K562 (cell line): ENCODE measurements around the gene DNAL4. TPM values are rescaled to one million over a fixed set of nuclear protein-coding genes. Genes with fewer than 3 reads are reported as not detected.

ENCODE experiments used
- ATAC-seq: fragments of 200-7000 bp; cut with Tn5 transposase; 3 replicates; pipeline ENCODE4 v1.9.1; 2020; ENCODE audit warnings: moderate library complexity
- BruUV-seq: library from RNA; stranded (reverse); fragments of 400-500 nt; replicated peaks from 2 replicates; lab custom pipeline; 2021; lab: Mats Ljungman, UMichigan
- CTCF ChIA-PET: fragments of 300-600 bp; formaldehyde crosslinking; extraction: SDS; loops from one replicate; lab custom pipeline; 2021; ENCODE audit warnings: low intra/inter-chr PET ratio; lab: Yijun Ruan, JAX
- POLR2A ChIA-PET: fragments of 300-600, 350-650 bp; sonication (Branson Sonifier 250); formaldehyde crosslinking; extraction: SDS; loops from one replicate; lab custom pipeline; 2021; ENCODE audit warnings: antibody characterized with exemption, inconsistent platforms; lab: Yijun Ruan, JAX
- DNase-seq, 4 experiments: peaks; one replicate each; pipeline versions ENCODE4 v3.0.0 to v3.0.0-alpha.2; 2011 to 2018; ENCODE audit warnings: low spot score in 3 of 4, mixed read lengths in 3 of 4; ENCODE audit errors: extremely low read depth in 1 of 4
- FAIRE-seq: peaks from 2 replicates; lab custom pipeline; 2011; peaks lifted over from hg19 to GRCh38; lab: Jason Lieb, UNC
- H2AFZ ChIP-seq: 2 replicates; pipeline ENCODE4 v1.6.0; 2011; ENCODE audit warnings: low read depth, low read length, control low read depth, inconsistent platforms
- H3K27ac ChIP-seq: fragments of 200-600 bp; 3 replicates; pipeline ENCODE4 v1.8.0; 2011; ENCODE audit warnings: low read depth, mild to moderate bottlenecking, control low read depth, inconsistent platforms, low read length, moderate library complexity, mixed read lengths; ENCODE audit errors: extremely low read depth
- H3K27me3 ChIP-seq, 2 experiments: fragments of 300-600 bp in 1 of 2; 2 replicates in 1 of 2; 3 replicates in 1 of 2; pipeline versions ENCODE4 v1.6.0 to v1.8.0; 2011; ENCODE audit warnings: inconsistent platforms in 2 of 2, low read length in 2 of 2, mild to moderate bottlenecking in 1 of 2, mixed read lengths in 1 of 2, moderate library complexity in 1 of 2; ENCODE audit not compliant: control insufficient read depth in 2 of 2, insufficient read depth in 2 of 2
- H3K36me3 ChIP-seq: fragments of 300-600 bp; 3 replicates; pipeline ENCODE4 v1.8.0; 2011; ENCODE audit warnings: mild to moderate bottlenecking, low read length, inconsistent platforms; ENCODE audit not compliant: control insufficient read depth, insufficient read depth
- H3K4me1 ChIP-seq, 2 experiments: fragments of 200-600 bp in 1 of 2; replicated peaks in 1 of 2; 2 replicates in 1 of 2; 3 replicates in 1 of 2; pipeline versions ENCODE4 v1.5.1 to v1.8.0; 2011; ENCODE audit warnings: inconsistent platforms in 2 of 2, low read length in 2 of 2, mild to moderate bottlenecking in 1 of 2, mixed read lengths in 1 of 2, moderate library complexity in 1 of 2; ENCODE audit not compliant: control insufficient read depth in 2 of 2, insufficient read depth in 2 of 2
- H3K4me2 ChIP-seq: 2 replicates; pipeline ENCODE4 v1.6.1; 2011; ENCODE audit warnings: low read length, control low read depth, inconsistent platforms, mixed read lengths; ENCODE audit not compliant: insufficient read depth
- H3K4me3 ChIP-seq: fragments of 200-600 bp; sonication (generic), shearing (Covaris generic); 2 replicates; pipeline ENCODE4 v1.5.1; 2016; ENCODE audit warnings: control low read depth, inconsistent platforms
- H3K79me2 ChIP-seq: fragments of 200-600 bp; 3 replicates; pipeline ENCODE4 v1.8.0; 2011; ENCODE audit warnings: low read length, inconsistent platforms; ENCODE audit not compliant: control insufficient read depth, insufficient read depth
- H3K9ac ChIP-seq, 2 experiments: 2 replicates each; pipeline versions ENCODE4 v1.6.0 to v1.6.1; 2011; ENCODE audit warnings: low read depth in 2 of 2, low read length in 2 of 2, control low read depth in 1 of 2, inconsistent platforms in 1 of 2, mild to moderate bottlenecking in 1 of 2, mixed read lengths in 1 of 2; ENCODE audit not compliant: insufficient read depth in 1 of 2
- H3K9me1 ChIP-seq: one replicate; pipeline ENCODE4 v1.6.0; 2011; ENCODE audit warnings: inconsistent platforms, mild to moderate bottlenecking, low read length, moderate library complexity; ENCODE audit not compliant: control insufficient read depth, insufficient read depth
- H3K9me3 ChIP-seq: replicated peaks from 2 replicates; pipeline ENCODE4 v1.5.1; 2011; ENCODE audit warnings: low read depth, low read length, inconsistent platforms; ENCODE audit not compliant: control insufficient read depth, insufficient read depth
- H4K20me1 ChIP-seq: replicated peaks from 2 replicates; pipeline ENCODE4 v1.6.1; 2011; ENCODE audit warnings: low read length, inconsistent platforms, mixed read lengths; ENCODE audit not compliant: control insufficient read depth, insufficient read depth
- ATF7 ChIP-seq: fragments of 450-650 bp; IDR thresholded peaks from 2 replicates; pipeline ENCODE4 v1.7.1; 2014; ENCODE audit warnings: mild to moderate bottlenecking, moderate library complexity
- ELF4 ChIP-seq: fragments of 450-650 bp; formaldehyde crosslinking; IDR thresholded peaks from 2 replicates; pipeline ENCODE4 v1.4.0; 2022; ENCODE audit warnings: missing genetic modification characterization
- EWSR1 ChIP-seq: fragments of 450-650 bp; IDR thresholded peaks from 2 replicates; pipeline ENCODE4 v1.6.1; 2018; ENCODE audit warnings: borderline replicate concordance, mild to moderate bottlenecking, low read depth, moderate library complexity; ENCODE audit not compliant: partially characterized antibody
- JUNB ChIP-seq: fragments of 450-650 bp; formaldehyde crosslinking; conservative IDR thresholded peaks from 2 replicates; pipeline ENCODE4 v1.4.0; 2020; ENCODE audit warnings: mild to moderate bottlenecking
- POLR2AphosphoS2 ChIP-seq: IDR thresholded peaks from 2 replicates; pipeline ENCODE4 v1.6.1; 2012; ENCODE audit warnings: low read length, improper control_type of control experiment
- ZNF134 ChIP-seq: fragments of 250-450 bp; sonication (Bioruptor Pico); conservative IDR thresholded peaks from 2 replicates; pipeline ENCODE4 v1.4.0; 2020
- ZNF197 ChIP-seq: fragments of 200-800 bp; sonication (Bioruptor generic); IDR thresholded peaks from 2 replicates; pipeline ENCODE4 v1.6.1; 2016; ENCODE audit warnings: low read depth, missing genetic modification characterization, missing compliant biosample characterization
- ZNF224 ChIP-seq: sonication (generic); formaldehyde crosslinking; IDR thresholded peaks from 2 replicates; pipeline ENCODE4 v1.8.0; 2022; ENCODE audit warnings: mild to moderate bottlenecking, missing genetic modification reagents
- ZNF431 ChIP-seq: sonication (generic); formaldehyde crosslinking; IDR thresholded peaks from 2 replicates; pipeline ENCODE4 v1.8.0; 2022; ENCODE audit warnings: mild to moderate bottlenecking, missing genetic modification reagents
- ZNF75A ChIP-seq: fragments of 450-650 bp; formaldehyde crosslinking; IDR thresholded peaks from 2 replicates; pipeline ENCODE4 v1.4.0; 2020; ENCODE audit warnings: mild to moderate bottlenecking
- ZNF79 ChIP-seq: fragments of 250-450 bp; sonication (Bioruptor Pico); IDR thresholded peaks from 2 replicates; pipeline ENCODE4 v1.4.0; 2020; ENCODE audit warnings: low read depth, mild to moderate bottlenecking, moderate library complexity
- WGBS: fragments of 100-300 bp; shearing (Covaris generic); methylation state at CpG from one replicate; pipeline ENCODE4 v1.1.6; 2016; ENCODE audit warnings: low coverage, mixed read lengths; ENCODE audit not compliant: insufficient coverage; ENCODE audit errors: missing lambda C conversion rate; 5-methylcytosine and 5-hydroxymethylcytosine counted together
- in situ Hi-C: fragments of 300-500 bp; cut with MboI; formaldehyde crosslinking; loops from 4 replicates; pipeline ENCODE4 v1.15.0; 2018; ENCODE audit warnings: inconsistent platforms, mixed read lengths
- intact Hi-C: fragments of 100-400 bp; cut with micrococcal nuclease; formaldehyde crosslinking; loops from 2 replicates; pipeline ENCODE4 v1.14.2; 2022
- polyA plus RNA-seq, 8 experiments: library from polyadenylated mRNA; depleted of rRNA in 4 of 8; stranded (reverse) in 5 of 8; unstranded in 3 of 8; fragments of >200 nt; fragmentation: Nextera tagmentation in 2 of 8; fragmentation: Illumina TruSeq in 1 of 8; extraction: Ambion mirVana in 2 of 8; extraction: Trizol in 1 of 8; gene quantifications; 2 replicates each; pipeline versions ENCODE4 v1.2.1 to v1.2.3, GENCODE V29; 2011 to 2014; ENCODE audit warnings: inconsistent platforms in 1 of 8, missing spikeins in 1 of 8
- total RNA-seq, 7 experiments: library from RNA; depleted of rRNA in 6 of 7; stranded (reverse); fragments of >200 nt in 6 of 7; fragmentation: Illumina TruSeq in 2 of 7; extraction: Trizol in 2 of 7; gene quantifications; 2 replicates each; pipeline versions ENCODE4 v1.2.1 to v1.2.3, GENCODE V29; 2011 to 2021; ENCODE audit warnings: low replicate concordance in 1 of 7
- TF ChIP-seq, protein P1 (sequence below): fragments of 250-450 bp; sonication (Bioruptor Pico); IDR thresholded peaks from 2 replicates; pipeline ENCODE4 v1.4.0; 2020; ENCODE audit warnings: mild to moderate bottlenecking
- TF ChIP-seq, protein P2 (sequence below): fragments of 200-800 bp; sonication (Bioruptor generic); IDR thresholded peaks from 2 replicates; pipeline ENCODE4 v1.6.1; 2016; ENCODE audit warnings: missing genetic modification characterization, missing compliant biosample characterization

Gene DNAL4
- total and polyA plus RNA-seq, 9 of the 15 experiments (the other 6 are each of a cell fraction or from before 2014, with no cell fraction given) = 0.20 to 9.4 (median 5.2) TPM

DNA sequence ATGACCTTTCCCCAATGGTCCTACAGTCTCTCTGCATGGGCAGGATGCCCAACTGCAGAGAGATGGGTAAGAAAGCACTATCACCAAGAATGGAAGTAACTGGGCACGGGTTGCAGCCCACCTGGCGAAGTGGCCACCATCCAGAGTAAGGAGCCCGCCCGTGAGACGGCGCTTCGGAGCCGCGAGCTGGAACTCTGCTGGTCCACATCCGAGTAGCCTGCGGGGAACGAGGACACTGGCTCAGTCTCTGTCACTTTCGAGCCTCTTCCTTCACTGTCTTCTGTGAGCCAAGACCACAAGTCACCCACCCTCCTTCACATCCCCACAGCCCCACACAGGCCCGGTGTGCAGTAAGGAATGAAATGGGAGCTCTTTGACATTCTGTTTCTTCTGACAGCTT is 43.8 kb downstream of the DNAL4 start:
- Histone ChIP-seq H4K20me1 (no peaks in the 10 kb centered on the region; the same call in 1 of the 2 replicates), H3K4me1 (peaks cover 4 to 8% of the 10 kb centered on the region in 2 experiments; a peak in 4 of 5 replicates), H3K27me3 (no peaks in the 10 kb centered on the region), H3K9me3 (no peaks in the 10 kb centered on the region), H3K4me3 (no peak overlapping the region), H3K79me2 (peaks cover 18% of the 10 kb centered on the region), H3K9ac (no peak overlapping the region), H2AFZ (no peak overlapping the region), H3K9me1 (no peaks in the 10 kb centered on the region), H3K27ac (no peak overlapping the region), H3K4me2 (no peak overlapping the region), H3K36me3 (peaks cover 68% of the 10 kb centered on the region; the same call in 2 of the 3 replicates)
- WGBS = 93% methylated on average over 5 of the region's 14 CpGs
- TF ChIP-seq EWSR1 (no peak), ELF4 (CRISPR knock-in tag) (no peak), ZNF431 (CRISPR knock-in tag) (no peak), ZNF79 (no peak), ZNF75A (CRISPR knock-in tag) (no peak), ATF7 (no peak), ZNF224 (no peak), JUNB (CRISPR knock-in tag) (no peak), ZNF197 (CRISPR knock-in tag) (no peak), ZNF134 (CRISPR knock-in tag) (no peak), POLR2AphosphoS2 (no peak)
- TF ChIP-seq, protein P1, sequence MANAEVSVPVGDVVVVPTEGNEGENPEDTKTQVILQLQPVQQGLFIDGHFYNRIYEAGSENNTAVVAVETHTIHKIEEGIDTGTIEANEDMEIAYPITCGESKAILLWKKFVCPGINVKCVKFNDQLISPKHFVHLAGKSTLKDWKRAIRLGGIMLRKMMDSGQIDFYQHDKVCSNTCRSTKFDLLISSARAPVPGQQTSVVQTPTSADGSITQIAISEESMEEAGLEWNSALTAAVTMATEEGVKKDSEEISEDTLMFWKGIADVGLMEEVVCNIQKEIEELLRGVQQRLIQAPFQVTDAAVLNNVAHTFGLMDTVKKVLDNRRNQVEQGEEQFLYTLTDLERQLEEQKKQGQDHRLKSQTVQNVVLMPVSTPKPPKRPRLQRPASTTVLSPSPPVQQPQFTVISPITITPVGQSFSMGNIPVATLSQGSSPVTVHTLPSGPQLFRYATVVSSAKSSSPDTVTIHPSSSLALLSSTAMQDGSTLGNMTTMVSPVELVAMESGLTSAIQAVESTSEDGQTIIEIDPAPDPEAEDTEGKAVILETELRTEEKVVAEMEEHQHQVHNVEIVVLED (CRISPR knock-in tag) = no peak
- TF ChIP-seq, protein P2, sequence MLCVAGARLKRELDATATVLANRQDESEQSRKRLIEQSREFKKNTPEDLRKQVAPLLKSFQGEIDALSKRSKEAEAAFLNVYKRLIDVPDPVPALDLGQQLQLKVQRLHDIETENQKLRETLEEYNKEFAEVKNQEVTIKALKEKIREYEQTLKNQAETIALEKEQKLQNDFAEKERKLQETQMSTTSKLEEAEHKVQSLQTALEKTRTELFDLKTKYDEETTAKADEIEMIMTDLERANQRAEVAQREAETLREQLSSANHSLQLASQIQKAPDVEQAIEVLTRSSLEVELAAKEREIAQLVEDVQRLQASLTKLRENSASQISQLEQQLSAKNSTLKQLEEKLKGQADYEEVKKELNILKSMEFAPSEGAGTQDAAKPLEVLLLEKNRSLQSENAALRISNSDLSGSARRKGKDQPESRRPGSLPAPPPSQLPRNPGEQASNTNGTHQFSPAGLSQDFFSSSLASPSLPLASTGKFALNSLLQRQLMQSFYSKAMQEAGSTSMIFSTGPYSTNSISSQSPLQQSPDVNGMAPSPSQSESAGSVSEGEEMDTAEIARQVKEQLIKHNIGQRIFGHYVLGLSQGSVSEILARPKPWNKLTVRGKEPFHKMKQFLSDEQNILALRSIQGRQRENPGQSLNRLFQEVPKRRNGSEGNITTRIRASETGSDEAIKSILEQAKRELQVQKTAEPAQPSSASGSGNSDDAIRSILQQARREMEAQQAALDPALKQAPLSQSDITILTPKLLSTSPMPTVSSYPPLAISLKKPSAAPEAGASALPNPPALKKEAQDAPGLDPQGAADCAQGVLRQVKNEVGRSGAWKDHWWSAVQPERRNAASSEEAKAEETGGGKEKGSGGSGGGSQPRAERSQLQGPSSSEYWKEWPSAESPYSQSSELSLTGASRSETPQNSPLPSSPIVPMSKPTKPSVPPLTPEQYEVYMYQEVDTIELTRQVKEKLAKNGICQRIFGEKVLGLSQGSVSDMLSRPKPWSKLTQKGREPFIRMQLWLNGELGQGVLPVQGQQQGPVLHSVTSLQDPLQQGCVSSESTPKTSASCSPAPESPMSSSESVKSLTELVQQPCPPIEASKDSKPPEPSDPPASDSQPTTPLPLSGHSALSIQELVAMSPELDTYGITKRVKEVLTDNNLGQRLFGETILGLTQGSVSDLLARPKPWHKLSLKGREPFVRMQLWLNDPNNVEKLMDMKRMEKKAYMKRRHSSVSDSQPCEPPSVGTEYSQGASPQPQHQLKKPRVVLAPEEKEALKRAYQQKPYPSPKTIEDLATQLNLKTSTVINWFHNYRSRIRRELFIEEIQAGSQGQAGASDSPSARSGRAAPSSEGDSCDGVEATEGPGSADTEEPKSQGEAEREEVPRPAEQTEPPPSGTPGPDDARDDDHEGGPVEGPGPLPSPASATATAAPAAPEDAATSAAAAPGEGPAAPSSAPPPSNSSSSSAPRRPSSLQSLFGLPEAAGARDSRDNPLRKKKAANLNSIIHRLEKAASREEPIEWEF (CRISPR knock-in tag) = no peak
- in situ Hi-C loops = no loop called here
- FAIRE-seq (no peak), DNase-seq (no peak), ATAC-seq (no peak)
- ChIA-PET POLR2A (interaction anchor here (0.6 to 0.7 kb wide), 3 partner anchors 14 to 382 kb away, joined by 3 read pairs; no protein-coding TSS in a partner anchor), CTCF (interaction anchor here (0.6 kb wide), 1 partner anchor 779 kb away, joined by 3 read pairs; no protein-coding TSS in a partner anchor)
- intact Hi-C loops = no loop called here
- no TSS peak for BruUV-seq
